K562 (cell line): Measurements from ENCODE around the gene CADPS2. TPM values are rescaled to one million over a fixed set of nuclear protein-coding genes. Genes with fewer than 3 reads are reported as not detected.

Source experiments
- ATAC-seq: fragments of 200-7000 bp; cut with Tn5 transposase; 3 replicates; pipeline ENCODE4 v1.9.1; 2020; ENCODE audit warnings: moderate library complexity
- BruUV-seq: library from RNA; stranded (reverse); fragments of 400-500 nt; replicated peaks from 2 replicates; lab custom pipeline; 2021; lab: Mats Ljungman, UMichigan
- CTCF ChIA-PET: fragments of 300-600 bp; formaldehyde crosslinking; extraction: SDS; loops from one replicate; lab custom pipeline; 2021; ENCODE audit warnings: low intra/inter-chr PET ratio; lab: Yijun Ruan, JAX
- POLR2A ChIA-PET: fragments of 300-600, 350-650 bp; sonication (Branson Sonifier 250); formaldehyde crosslinking; extraction: SDS; loops from one replicate; lab custom pipeline; 2021; ENCODE audit warnings: antibody characterized with exemption, inconsistent platforms; lab: Yijun Ruan, JAX
- DNase-seq, 4 experiments: peaks; one replicate each; pipeline versions ENCODE4 v3.0.0 to v3.0.0-alpha.2; 2011 to 2018; ENCODE audit warnings: low spot score in 3 of 4, mixed read lengths in 3 of 4; ENCODE audit errors: extremely low read depth in 1 of 4
- FAIRE-seq: peaks from 2 replicates; lab custom pipeline; 2011; peaks lifted over from hg19 to GRCh38; lab: Jason Lieb, UNC
- H2AFZ ChIP-seq: 2 replicates; pipeline ENCODE4 v1.6.0; 2011; ENCODE audit warnings: low read depth, low read length, control low read depth, inconsistent platforms
- H3K27ac ChIP-seq: fragments of 200-600 bp; 3 replicates; pipeline ENCODE4 v1.8.0; 2011; ENCODE audit warnings: low read depth, mild to moderate bottlenecking, control low read depth, inconsistent platforms, low read length, moderate library complexity, mixed read lengths; ENCODE audit errors: extremely low read depth
- H3K27me3 ChIP-seq, 2 experiments: fragments of 300-600 bp in 1 of 2; 2 replicates in 1 of 2; 3 replicates in 1 of 2; pipeline versions ENCODE4 v1.6.0 to v1.8.0; 2011; ENCODE audit warnings: inconsistent platforms in 2 of 2, low read length in 2 of 2, mild to moderate bottlenecking in 1 of 2, mixed read lengths in 1 of 2, moderate library complexity in 1 of 2; ENCODE audit not compliant: control insufficient read depth in 2 of 2, insufficient read depth in 2 of 2
- H3K36me3 ChIP-seq: fragments of 300-600 bp; 3 replicates; pipeline ENCODE4 v1.8.0; 2011; ENCODE audit warnings: mild to moderate bottlenecking, low read length, inconsistent platforms; ENCODE audit not compliant: control insufficient read depth, insufficient read depth
- H3K4me1 ChIP-seq, 2 experiments: fragments of 200-600 bp in 1 of 2; replicated peaks in 1 of 2; 2 replicates in 1 of 2; 3 replicates in 1 of 2; pipeline versions ENCODE4 v1.5.1 to v1.8.0; 2011; ENCODE audit warnings: inconsistent platforms in 2 of 2, low read length in 2 of 2, mild to moderate bottlenecking in 1 of 2, mixed read lengths in 1 of 2, moderate library complexity in 1 of 2; ENCODE audit not compliant: control insufficient read depth in 2 of 2, insufficient read depth in 2 of 2
- H3K4me2 ChIP-seq: 2 replicates; pipeline ENCODE4 v1.6.1; 2011; ENCODE audit warnings: low read length, control low read depth, inconsistent platforms, mixed read lengths; ENCODE audit not compliant: insufficient read depth
- H3K4me3 ChIP-seq: fragments of 200-600 bp; sonication (generic), shearing (Covaris generic); 2 replicates; pipeline ENCODE4 v1.5.1; 2016; ENCODE audit warnings: control low read depth, inconsistent platforms
- H3K79me2 ChIP-seq: fragments of 200-600 bp; 3 replicates; pipeline ENCODE4 v1.8.0; 2011; ENCODE audit warnings: low read length, inconsistent platforms; ENCODE audit not compliant: control insufficient read depth, insufficient read depth
- H3K9ac ChIP-seq, 2 experiments: 2 replicates each; pipeline versions ENCODE4 v1.6.0 to v1.6.1; 2011; ENCODE audit warnings: low read depth in 2 of 2, low read length in 2 of 2, control low read depth in 1 of 2, inconsistent platforms in 1 of 2, mild to moderate bottlenecking in 1 of 2, mixed read lengths in 1 of 2; ENCODE audit not compliant: insufficient read depth in 1 of 2
- H3K9me1 ChIP-seq: one replicate; pipeline ENCODE4 v1.6.0; 2011; ENCODE audit warnings: inconsistent platforms, mild to moderate bottlenecking, low read length, moderate library complexity; ENCODE audit not compliant: control insufficient read depth, insufficient read depth
- H3K9me3 ChIP-seq: replicated peaks from 2 replicates; pipeline ENCODE4 v1.5.1; 2011; ENCODE audit warnings: low read depth, low read length, inconsistent platforms; ENCODE audit not compliant: control insufficient read depth, insufficient read depth
- H4K20me1 ChIP-seq: replicated peaks from 2 replicates; pipeline ENCODE4 v1.6.1; 2011; ENCODE audit warnings: low read length, inconsistent platforms, mixed read lengths; ENCODE audit not compliant: control insufficient read depth, insufficient read depth
- ELF4 ChIP-seq: fragments of 450-650 bp; formaldehyde crosslinking; IDR thresholded peaks from 2 replicates; pipeline ENCODE4 v1.4.0; 2022; ENCODE audit warnings: missing genetic modification characterization
- EZH2 ChIP-seq: IDR thresholded peaks from 2 replicates; pipeline ENCODE4 v1.6.1; 2012; ENCODE audit warnings: low read depth, mild to moderate bottlenecking, inconsistent platforms, low read length, borderline replicate concordance
- FOXJ3 ChIP-seq: sonication (generic); formaldehyde crosslinking; IDR thresholded peaks from 2 replicates; pipeline ENCODE4 v1.4.0; 2020; ENCODE audit warnings: mild to moderate bottlenecking, missing genetic modification reagents
- GATAD2B ChIP-seq: fragments of 450-650 bp; IDR thresholded peaks from 2 replicates; pipeline ENCODE4 v1.6.1; 2017; ENCODE audit warnings: mild to moderate bottlenecking, borderline replicate concordance
- MED1 ChIP-seq: sonication (generic); formaldehyde crosslinking; IDR thresholded peaks from 2 replicates; pipeline ENCODE4 v1.8.1; 2023; ENCODE audit warnings: missing genetic modification reagents, borderline replicate concordance
- MLX ChIP-seq, 2 experiments: fragments of 450-650 bp in 1 of 2; sonication (generic) in 1 of 2; formaldehyde crosslinking; conservative IDR thresholded peaks; 2 replicates each; pipeline versions ENCODE4 v1.4.0 to v1.8.1; 2020 to 2022; ENCODE audit warnings: mild to moderate bottlenecking in 1 of 2, missing genetic modification reagents in 1 of 2
- NR4A1 ChIP-seq, 2 experiments: fragments of 250-450 bp in 1 of 2; fragments of 450-650 bp in 1 of 2; sonication (Bioruptor Pico) in 1 of 2; IDR thresholded peaks; 2 replicates each; pipeline versions ENCODE4 v1.4.0 to v1.6.1; 2016 to 2020; ENCODE audit warnings: mild to moderate bottlenecking in 2 of 2, missing compliant biosample characterization in 1 of 2, missing genetic modification characterization in 1 of 2, moderate library complexity in 1 of 2
- PCBP2 ChIP-seq: fragments of 200-400 bp; formaldehyde crosslinking; IDR thresholded peaks from 2 replicates; pipeline ENCODE4 v1.6.1; 2018; ENCODE audit warnings: low read length, low read depth, mild to moderate bottlenecking, moderate library complexity; ENCODE audit not compliant: poor library complexity, severe bottlenecking
- RBM34 ChIP-seq: fragments of 200-400 bp; formaldehyde crosslinking; IDR thresholded peaks from 2 replicates; pipeline ENCODE4 v1.6.1; 2018; ENCODE audit warnings: low read length, borderline replicate concordance; ENCODE audit not compliant: insufficient read depth
- RFX5 ChIP-seq: IDR thresholded peaks from 2 replicates; pipeline ENCODE4 v1.6.1; 2011; ENCODE audit warnings: low read depth, mild to moderate bottlenecking, improper control_type of control experiment, low read length
- RNF2 ChIP-seq: sonication (generic); IDR thresholded peaks from 2 replicates; pipeline ENCODE4 v1.6.1; 2016
- TAF15 ChIP-seq: fragments of 200-400 bp; formaldehyde crosslinking; IDR thresholded peaks from 2 replicates; pipeline ENCODE4 v1.6.1; 2017; ENCODE audit warnings: mild to moderate bottlenecking, low read depth, low read length, moderate library complexity
- U2AF1 ChIP-seq: fragments of 200-400 bp; formaldehyde crosslinking; optimal IDR thresholded peaks from 2 replicates; pipeline ENCODE3; 2017; ENCODE audit warnings: mild to moderate bottlenecking, low read depth, low read length, moderate library complexity
- ZFPM2 ChIP-seq: fragments of 250-450 bp; sonication (Bioruptor Pico); IDR thresholded peaks from 2 replicates; pipeline ENCODE4 v1.5.1; 2022; ENCODE audit warnings: mild to moderate bottlenecking
- ZNF699 ChIP-seq: fragments of 250-450 bp; sonication (Bioruptor Pico); IDR thresholded peaks from 2 replicates; pipeline ENCODE4 v1.8.0; 2021; ENCODE audit warnings: mild to moderate bottlenecking, moderate library complexity; ENCODE audit not compliant: insufficient replicate concordance
- ZNF77 ChIP-seq: fragments of 250-450 bp; sonication (Bioruptor Pico); IDR thresholded peaks from 2 replicates; pipeline ENCODE4 v1.5.0; 2020
- WGBS: fragments of 100-300 bp; shearing (Covaris generic); methylation state at CpG from one replicate; pipeline ENCODE4 v1.1.6; 2016; ENCODE audit warnings: low coverage, mixed read lengths; ENCODE audit not compliant: insufficient coverage; ENCODE audit errors: missing lambda C conversion rate; 5-methylcytosine and 5-hydroxymethylcytosine counted together
- in situ Hi-C: fragments of 300-500 bp; cut with MboI; formaldehyde crosslinking; loops from 4 replicates; pipeline ENCODE4 v1.15.0; 2018; ENCODE audit warnings: inconsistent platforms, mixed read lengths
- intact Hi-C: fragments of 100-400 bp; cut with micrococcal nuclease; formaldehyde crosslinking; loops from 2 replicates; pipeline ENCODE4 v1.14.2; 2022
- polyA plus RNA-seq, 8 experiments: library from polyadenylated mRNA; depleted of rRNA in 4 of 8; stranded (reverse) in 5 of 8; unstranded in 3 of 8; fragments of >200 nt; fragmentation: Nextera tagmentation in 2 of 8; fragmentation: Illumina TruSeq in 1 of 8; extraction: Ambion mirVana in 2 of 8; extraction: Trizol in 1 of 8; gene quantifications; 2 replicates each; pipeline versions ENCODE4 v1.2.1 to v1.2.3, GENCODE V29; 2011 to 2014; ENCODE audit warnings: inconsistent platforms in 1 of 8, missing spikeins in 1 of 8
- total RNA-seq, 7 experiments: library from RNA; depleted of rRNA in 6 of 7; stranded (reverse); fragments of >200 nt in 6 of 7; fragmentation: Illumina TruSeq in 2 of 7; extraction: Trizol in 2 of 7; gene quantifications; 2 replicates each; pipeline versions ENCODE4 v1.2.1 to v1.2.3, GENCODE V29; 2011 to 2021; ENCODE audit warnings: low replicate concordance in 1 of 7
- TF ChIP-seq, protein P1 (sequence below): fragments of 450-650 bp; IDR thresholded peaks from 2 replicates; pipeline ENCODE4 v1.6.1; 2016; ENCODE audit warnings: borderline replicate concordance

CADPS2 gene
- total and polyA plus RNA-seq, 9 of the 15 experiments (the other 6 are each of a cell fraction or from before 2014, with no cell fraction given): 0.03 to 0.14 (median 0.04) TPM; not detected in 1

GRCh38 chr7:122329145-122329802, 557.0 kb downstream of the CADPS2 start (continued):
- no peak for TF ChIP-seq MLX (CRISPR knock-in tag; conservative IDR thresholded peaks at IDR 0.05)
- no peak for TF ChIP-seq MED1 (CRISPR knock-in tag)
- TF ChIP-seq TAF15: no peak
- no peak for TF ChIP-seq U2AF1
- no peak for TF ChIP-seq GATAD2B
- no peak for TF ChIP-seq RBM34
- no peak for TF ChIP-seq ELF4 (CRISPR knock-in tag)
- TF ChIP-seq PCBP2: no peak
- no peak for TF ChIP-seq NR4A1 (CRISPR knock-in tag; IDR thresholded peaks at IDR 0.05)
- no peak for TF ChIP-seq NR4A1 (tag; IDR thresholded peaks at IDR 0.05)

DNA sequence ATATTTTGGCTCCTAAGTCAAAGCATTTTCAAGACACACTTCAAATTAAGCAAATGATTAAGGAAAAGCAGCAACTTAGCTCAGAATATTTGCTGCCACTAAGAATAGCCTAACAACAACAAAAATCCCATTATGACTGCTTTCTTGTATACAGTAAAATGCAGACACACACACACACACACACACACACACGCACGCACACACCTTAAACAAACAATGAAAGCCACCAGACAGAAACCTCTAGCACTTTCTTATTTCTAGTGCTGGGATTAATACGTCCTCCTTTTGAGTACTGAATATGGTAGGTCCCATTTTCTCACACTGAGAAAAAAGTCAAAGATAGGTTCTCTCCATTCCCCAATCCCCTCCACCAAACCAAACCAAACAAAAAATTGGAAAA, 558.3 kb downstream of the CADPS2 start:
- intact Hi-C loops: no loop called here
- ChIA-PET CTCF (no interaction called here), POLR2A (no interaction called here)
- TF ChIP-seq ZNF699 (no peak), EZH2 (no peak), ZFPM2 (CRISPR knock-in tag) (no peak), RFX5 (no peak), FOXJ3 (CRISPR knock-in tag) (no peak), RNF2 (no peak), ZNF77 (CRISPR knock-in tag) (no peak)
- TF ChIP-seq, protein P1, sequence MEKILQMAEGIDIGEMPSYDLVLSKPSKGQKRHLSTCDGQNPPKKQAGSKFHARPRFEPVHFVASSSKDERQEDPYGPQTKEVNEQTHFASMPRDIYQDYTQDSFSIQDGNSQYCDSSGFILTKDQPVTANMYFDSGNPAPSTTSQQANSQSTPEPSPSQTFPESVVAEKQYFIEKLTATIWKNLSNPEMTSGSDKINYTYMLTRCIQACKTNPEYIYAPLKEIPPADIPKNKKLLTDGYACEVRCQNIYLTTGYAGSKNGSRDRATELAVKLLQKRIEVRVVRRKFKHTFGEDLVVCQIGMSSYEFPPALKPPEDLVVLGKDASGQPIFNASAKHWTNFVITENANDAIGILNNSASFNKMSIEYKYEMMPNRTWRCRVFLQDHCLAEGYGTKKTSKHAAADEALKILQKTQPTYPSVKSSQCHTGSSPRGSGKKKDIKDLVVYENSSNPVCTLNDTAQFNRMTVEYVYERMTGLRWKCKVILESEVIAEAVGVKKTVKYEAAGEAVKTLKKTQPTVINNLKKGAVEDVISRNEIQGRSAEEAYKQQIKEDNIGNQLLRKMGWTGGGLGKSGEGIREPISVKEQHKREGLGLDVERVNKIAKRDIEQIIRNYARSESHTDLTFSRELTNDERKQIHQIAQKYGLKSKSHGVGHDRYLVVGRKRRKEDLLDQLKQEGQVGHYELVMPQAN: no peak

More for the DNA sequence above, 558.3 kb downstream of the CADPS2 start:
- Histone ChIP-seq H3K36me3 (no peaks in the 10 kb centered on the region), H3K4me2 (no peak overlapping the region), H4K20me1 (no peaks in the 10 kb centered on the region), H3K27ac (no peak overlapping the region), H3K9me3 (no peaks in the 10 kb centered on the region), H2AFZ (no peak overlapping the region), H3K27me3 (no peaks in the 10 kb centered on the region), H3K4me1 (no peaks in the 10 kb centered on the region), H3K79me2 (no peaks in the 10 kb centered on the region), H3K9me1 (no peaks in the 10 kb centered on the region), H3K9ac (no peak overlapping the region), H3K4me3 (no peak overlapping the region)
- in situ Hi-C loops: no loop called here
- no TSS peak for BruUV-seq
- FAIRE-seq (no peak), DNase-seq (no peak), ATAC-seq (no peak)
- 0% methylated on average over 3 of the region's 3 CpGs for WGBS
